ENCODE data around the gene GALNT14.
A peak's percentile ranks its signal among the peaks of the same experiment; 100 is the strongest.

GALNT14 gene

DNA sequence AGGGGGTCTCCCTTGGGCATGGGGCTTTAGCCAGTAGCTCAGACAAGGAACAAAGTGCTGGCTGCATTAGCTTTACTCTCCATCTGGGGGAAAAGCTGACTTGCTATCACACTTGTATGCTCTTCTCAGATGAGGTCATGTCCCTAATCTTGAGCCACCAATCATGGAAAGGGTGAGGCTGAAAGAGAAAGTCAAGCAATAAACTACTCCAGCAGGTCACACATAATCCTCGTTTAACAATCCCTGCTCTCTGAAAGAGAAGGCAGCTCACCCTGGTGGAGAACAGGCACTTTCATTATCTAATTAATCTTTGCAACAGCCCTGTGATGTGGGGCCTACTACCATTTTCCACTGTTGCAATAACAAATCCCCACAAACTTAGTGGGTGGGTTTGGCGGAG lies 201.3 kb downstream of the GALNT14 start:
- H3K36me3 Mint-ChIP-seq (ENCODE audit: low read depth), result no peaks in the 10 kb centered on the region
- ATAC-seq (no peak), DNase-seq (no peak)
- H3K27ac Mint-ChIP-seq, result no peak overlapping the region
- H3K9me3 Mint-ChIP-seq, result no peaks in the 10 kb centered on the region
- H3K4me3 Mint-ChIP-seq, result no peak overlapping the region
- H3K4me1 Mint-ChIP-seq, result peaks cover 17% of the 10 kb centered on the region
- H3K27me3 Mint-ChIP-seq, result no peaks in the 10 kb centered on the region

- H3K4me3 Mint-ChIP-seq, result no peak overlapping the region
- peaks cover 17% of the 10 kb centered on the region for H3K4me1 Mint-ChIP-seq
- no peaks in the 10 kb centered on the region for H3K9me3 Mint-ChIP-seq
- DNase-seq (no peak), ATAC-seq (no peak)
- no peaks in the 10 kb centered on the region for H3K36me3 Mint-ChIP-seq (ENCODE audit: low read depth)
- H3K27ac Mint-ChIP-seq, result no peak overlapping the region
- H3K27me3 Mint-ChIP-seq, result no peaks in the 10 kb centered on the region
These were observed 202.4 kb downstream of the GALNT14 start for GRCh38 chr2:30935795-30936194.

DNA sequence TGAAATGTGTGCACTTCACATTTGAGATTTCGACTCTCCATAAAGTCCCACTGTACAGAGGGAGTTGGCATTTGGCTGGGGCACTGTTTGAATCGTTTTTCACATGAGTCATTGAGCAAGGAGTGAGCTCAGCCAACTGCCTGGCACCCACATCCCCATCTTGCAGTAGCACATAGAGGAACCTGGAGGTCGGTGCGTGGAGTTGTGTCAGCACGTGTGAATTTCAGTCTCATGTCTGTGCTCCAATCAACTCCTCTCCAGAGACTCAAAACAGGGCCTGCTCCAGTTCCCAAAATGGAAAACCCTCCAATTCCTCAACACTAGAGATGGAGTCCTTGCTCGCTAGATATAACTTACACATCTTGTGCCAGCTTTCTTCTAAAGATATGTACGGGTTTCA lies 204.2 kb downstream of the GALNT14 start:
- Mint-ChIP-seq H3K4me1 (peaks cover 17% of the 10 kb centered on the region), H3K27me3 (no peaks in the 10 kb centered on the region), H3K4me3 (no peak overlapping the region), H3K36me3 (ENCODE audit: low read depth) (no peaks in the 10 kb centered on the region), H3K27ac (no peak overlapping the region), H3K9me3 (no peaks in the 10 kb centered on the region)
- DNase-seq (no peak), ATAC-seq (no peak)

DNA sequence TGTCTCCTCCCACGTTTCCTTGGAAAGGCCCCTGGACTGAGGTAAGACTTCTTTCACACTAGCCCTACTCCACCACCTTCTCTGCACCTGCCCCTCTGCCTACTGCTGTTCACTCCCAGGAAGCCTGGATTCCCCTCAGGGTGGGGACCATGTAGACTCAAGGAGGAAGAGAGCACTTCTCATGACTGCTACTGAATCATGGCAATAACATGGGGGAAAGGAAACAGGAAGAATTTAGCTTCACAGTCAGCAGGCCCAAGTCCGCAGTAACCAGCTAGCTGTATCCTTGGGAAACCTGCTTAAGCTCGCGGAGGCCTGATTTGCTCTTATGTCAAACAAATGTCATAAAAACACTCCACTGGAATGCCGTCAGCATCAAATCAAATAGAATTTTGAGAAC lies 204.7 kb downstream of the GALNT14 start:
- H3K4me3 Mint-ChIP-seq, result no peak overlapping the region
- H3K4me1 Mint-ChIP-seq, result peaks cover 17% of the 10 kb centered on the region
- H3K9me3 Mint-ChIP-seq, result no peaks in the 10 kb centered on the region
- no peak for ATAC-seq
- no peaks in the 10 kb centered on the region for H3K27me3 Mint-ChIP-seq
- no peak for DNase-seq
- H3K27ac Mint-ChIP-seq, result peak overlapping the region; percentile 26
- H3K36me3 Mint-ChIP-seq (ENCODE audit: low read depth), result no peaks in the 10 kb centered on the region

- ATAC-seq, result peak; percentile 90
- Mint-ChIP-seq H3K27ac (peak overlapping the region; percentile 26), H3K4me3 (no peak overlapping the region), H3K9me3 (no peaks in the 10 kb centered on the region), H3K27me3 (no peaks in the 10 kb centered on the region), H3K4me1 (peaks cover 17% of the 10 kb centered on the region), H3K36me3 (ENCODE audit: low read depth) (no peaks in the 10 kb centered on the region)
- peak; percentile 20 for DNase-seq
These were observed 205.4 kb downstream of the GALNT14 start for GRCh38 chr2:30932870-30933269.

DNA sequence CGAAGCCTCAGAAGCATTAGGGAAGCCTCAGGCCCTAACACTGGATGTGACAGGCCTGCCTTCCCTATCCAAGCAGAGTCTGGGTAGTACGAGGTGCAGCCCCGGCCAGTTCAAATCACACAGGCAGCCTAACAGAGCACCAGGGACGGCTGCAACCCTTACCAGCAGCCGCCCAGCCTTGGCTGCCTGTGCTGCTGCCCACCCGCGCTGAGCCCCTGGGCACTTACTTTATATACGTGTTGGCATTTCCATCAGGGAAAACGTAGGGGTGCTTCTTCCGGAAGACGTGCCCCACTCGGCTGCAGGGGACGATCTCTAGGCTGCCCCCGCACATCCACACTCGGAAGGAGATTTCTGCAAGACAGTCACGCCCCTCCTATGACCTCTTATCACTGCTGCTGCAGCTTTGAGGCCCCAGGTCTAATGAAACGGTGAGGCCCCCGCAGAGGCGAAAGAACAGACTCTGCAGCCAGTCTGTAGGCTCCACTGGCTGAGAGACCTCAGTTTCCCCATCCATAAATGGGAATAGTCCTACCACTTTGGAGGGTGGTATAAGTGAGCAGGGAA lies 206.3 kb downstream of the GALNT14 start:
- H3K27ac Mint-ChIP-seq, result no peak overlapping the region
- ATAC-seq, result no peak
- H3K36me3 Mint-ChIP-seq (ENCODE audit: low read depth), result no peaks in the 10 kb centered on the region
- no peak overlapping the region for H3K4me3 Mint-ChIP-seq
- peaks cover 17% of the 10 kb centered on the region for H3K4me1 Mint-ChIP-seq
- H3K9me3 Mint-ChIP-seq, result no peaks in the 10 kb centered on the region
- DNase-seq, result no peak
- no peaks in the 10 kb centered on the region for H3K27me3 Mint-ChIP-seq

DNA sequence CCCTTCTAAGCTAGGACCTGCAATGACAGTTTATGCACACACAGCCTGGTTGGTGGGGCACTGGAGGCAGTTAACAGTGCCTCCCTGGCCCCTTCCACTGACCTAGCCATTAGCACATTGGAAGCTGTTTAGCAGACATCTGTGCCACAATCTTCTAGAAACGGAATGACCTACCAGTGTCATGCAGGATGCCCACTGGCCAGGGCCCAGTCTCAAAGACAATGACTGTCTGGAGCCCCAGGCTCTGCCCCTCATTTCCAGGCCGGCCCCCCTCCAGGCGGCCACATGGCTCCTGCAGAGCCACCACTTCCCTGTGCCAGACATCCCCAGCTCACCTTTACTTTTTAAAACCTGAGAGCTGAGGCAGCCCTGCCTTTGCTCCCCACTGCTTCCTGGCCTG lies 207.5 kb downstream of the GALNT14 start:
- Mint-ChIP-seq H3K27me3 (no peaks in the 10 kb centered on the region), H3K4me3 (no peak overlapping the region), H3K4me1 (peaks cover 17% of the 10 kb centered on the region), H3K9me3 (no peaks in the 10 kb centered on the region), H3K36me3 (ENCODE audit: low read depth) (no peaks in the 10 kb centered on the region), H3K27ac (no peak overlapping the region)
- no peak for ATAC-seq
- DNase-seq, result no peak

DNA sequence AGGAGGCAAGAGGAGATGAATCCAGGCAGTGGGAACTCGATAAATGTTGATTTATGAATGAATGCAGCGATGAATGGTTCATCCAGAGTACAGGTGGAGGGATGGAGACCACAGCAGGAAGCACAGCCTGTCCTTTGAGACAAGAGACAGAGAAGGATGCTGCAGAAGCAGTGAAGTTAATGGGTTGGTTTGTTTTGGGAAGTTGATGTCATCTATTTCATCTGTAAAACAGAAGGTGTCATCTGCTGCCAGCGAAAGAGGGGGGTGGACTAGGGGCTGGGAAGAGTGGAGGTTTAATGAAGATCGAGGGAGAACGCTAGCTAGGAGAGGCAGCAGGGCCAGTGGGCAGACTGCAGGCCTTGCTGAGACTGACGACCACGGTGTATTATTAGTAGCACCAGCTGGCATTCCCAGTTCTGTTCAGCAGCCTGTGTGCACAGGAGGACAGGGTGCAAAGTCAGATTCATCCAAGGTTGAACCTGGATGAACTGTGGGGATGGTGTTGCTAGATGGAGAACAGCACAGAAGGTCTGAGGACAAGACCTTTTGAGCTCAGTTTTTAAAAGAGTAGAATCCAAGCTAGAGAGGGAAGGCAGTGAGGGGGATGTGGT lies 210.7 kb downstream of the GALNT14 start:
- Mint-ChIP-seq H3K27ac (no peak overlapping the region), H3K27me3 (no peaks in the 10 kb centered on the region), H3K4me1 (peaks cover 4% of the 10 kb centered on the region), H3K9me3 (no peaks in the 10 kb centered on the region), H3K36me3 (ENCODE audit: low read depth) (no peaks in the 10 kb centered on the region), H3K4me3 (no peak overlapping the region)
- ATAC-seq (no peak), DNase-seq (no peak)

DNA sequence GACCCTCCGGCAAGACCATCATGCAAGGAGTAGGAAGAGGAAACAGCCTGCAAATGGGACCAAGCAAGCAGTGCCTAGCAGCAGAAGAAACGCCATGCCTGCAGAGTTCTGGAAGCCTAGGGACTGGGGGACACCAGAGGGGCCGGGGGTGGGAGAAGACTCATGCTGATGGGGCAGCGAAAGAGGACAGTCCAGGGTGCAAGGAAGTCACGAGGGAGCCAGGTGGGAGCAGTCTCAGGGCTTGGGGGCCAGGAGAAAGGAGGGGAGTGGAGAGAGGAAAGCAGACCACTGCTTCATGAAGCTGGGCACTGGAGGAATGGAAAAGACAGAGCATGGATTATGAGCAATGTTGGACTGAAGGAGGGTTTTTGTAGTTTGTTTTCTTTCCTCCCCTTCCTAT lies 211.6 kb downstream of the GALNT14 start:
- H3K4me3 Mint-ChIP-seq, result no peak overlapping the region
- no peaks in the 10 kb centered on the region for H3K36me3 Mint-ChIP-seq (ENCODE audit: low read depth)
- H3K27me3 Mint-ChIP-seq, result no peaks in the 10 kb centered on the region
- DNase-seq (no peak), ATAC-seq (no peak)
- no peaks in the 10 kb centered on the region for H3K9me3 Mint-ChIP-seq
- no peaks in the 10 kb centered on the region for H3K4me1 Mint-ChIP-seq
- no peak overlapping the region for H3K27ac Mint-ChIP-seq

DNA sequence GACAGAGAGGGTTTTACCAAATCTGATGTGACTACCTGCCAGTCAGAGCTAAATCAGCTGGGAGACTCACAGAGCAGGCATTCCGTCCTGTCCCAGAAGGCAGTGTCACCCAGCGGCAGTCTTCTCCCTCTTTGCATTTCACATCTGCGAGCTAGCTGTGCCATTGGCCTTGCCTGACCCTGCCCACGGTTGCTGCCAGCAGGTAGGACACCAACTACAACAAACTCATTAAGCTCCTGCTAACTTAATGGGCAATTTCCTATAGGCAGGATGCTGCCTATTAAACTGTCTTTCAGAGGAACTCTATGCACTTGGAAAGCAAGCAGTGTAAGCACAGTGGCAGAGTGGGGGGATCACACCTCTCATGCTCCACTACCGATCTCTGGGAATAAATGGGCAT lies 214.6 kb downstream of the GALNT14 start:
- Mint-ChIP-seq H3K4me3 (no peak overlapping the region), H3K36me3 (ENCODE audit: low read depth) (no peaks in the 10 kb centered on the region)

GRCh38 chr2:30920511-30920910 lies 217.7 kb downstream of the GALNT14 start:
- DNase-seq (no peak), ATAC-seq (no peak)
- no peak overlapping the region for H3K4me3 Mint-ChIP-seq
- H3K4me1 Mint-ChIP-seq, result no peaks in the 10 kb centered on the region
- no peaks in the 10 kb centered on the region for H3K36me3 Mint-ChIP-seq (ENCODE audit: low read depth)
- no peaks in the 10 kb centered on the region for H3K27me3 Mint-ChIP-seq
- H3K9me3 Mint-ChIP-seq, result no peaks in the 10 kb centered on the region
- H3K27ac Mint-ChIP-seq, result no peak overlapping the region

More for the DNA sequence above, 214.6 kb downstream of the GALNT14 start:
- Mint-ChIP-seq H3K27me3 (no peaks in the 10 kb centered on the region), H3K27ac (no peak overlapping the region), H3K9me3 (no peaks in the 10 kb centered on the region), H3K4me1 (no peaks in the 10 kb centered on the region)
- DNase-seq, result no peak
- no peak for ATAC-seq

DNA sequence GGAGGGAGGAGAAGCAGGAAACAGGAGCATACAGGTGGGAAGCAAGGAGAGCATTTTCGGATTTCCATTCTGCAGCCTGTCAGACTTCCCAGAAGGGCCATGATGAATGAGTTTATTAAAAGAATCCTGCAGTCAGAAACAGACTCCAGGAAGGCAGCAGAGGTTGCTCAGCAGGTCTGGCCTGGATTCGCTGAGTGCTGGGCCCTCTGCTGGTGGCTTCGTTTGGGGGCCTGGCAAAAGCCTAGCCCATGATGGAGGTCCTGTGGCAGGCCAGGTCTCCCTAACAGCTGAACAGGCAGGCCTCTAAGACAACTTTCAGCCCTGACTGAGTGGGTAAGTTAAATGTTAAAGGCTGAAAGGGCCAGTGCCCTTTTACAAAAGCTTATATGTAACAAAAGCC lies 222.8 kb downstream of the GALNT14 start:
- Mint-ChIP-seq H3K27ac (no peak overlapping the region), H3K27me3 (no peaks in the 10 kb centered on the region), H3K4me1 (no peaks in the 10 kb centered on the region), H3K36me3 (ENCODE audit: low read depth) (no peaks in the 10 kb centered on the region), H3K9me3 (no peaks in the 10 kb centered on the region), H3K4me3 (no peak overlapping the region)
- DNase-seq (peak; percentile 9), ATAC-seq (no peak)

DNA sequence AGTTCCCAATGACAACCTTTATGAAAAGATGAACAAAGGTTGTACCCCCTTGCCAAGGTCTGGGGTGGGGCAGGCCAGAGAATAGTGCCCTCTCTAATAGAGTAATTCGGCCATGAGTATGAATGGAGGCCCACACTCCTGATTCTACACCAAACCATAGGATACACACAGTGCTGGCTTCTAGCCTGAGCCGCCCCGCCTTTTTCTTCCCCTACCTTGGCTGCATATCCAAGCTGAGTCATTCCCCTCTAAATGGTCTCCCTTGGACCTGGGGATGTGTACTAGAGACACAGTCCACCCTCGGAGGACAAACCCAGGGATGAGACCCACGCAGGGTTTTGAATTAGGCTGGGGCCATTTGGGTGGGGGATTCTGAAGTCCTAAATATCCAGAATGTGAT lies 223.8 kb downstream of the GALNT14 start:
- Mint-ChIP-seq H3K4me1 (no peaks in the 10 kb centered on the region), H3K27ac (no peak overlapping the region), H3K4me3 (no peak overlapping the region), H3K9me3 (no peaks in the 10 kb centered on the region), H3K27me3 (peaks cover 1% of the 10 kb centered on the region), H3K36me3 (ENCODE audit: low read depth) (no peaks in the 10 kb centered on the region)
- ATAC-seq, result no peak
- DNase-seq, result no peak

DNA sequence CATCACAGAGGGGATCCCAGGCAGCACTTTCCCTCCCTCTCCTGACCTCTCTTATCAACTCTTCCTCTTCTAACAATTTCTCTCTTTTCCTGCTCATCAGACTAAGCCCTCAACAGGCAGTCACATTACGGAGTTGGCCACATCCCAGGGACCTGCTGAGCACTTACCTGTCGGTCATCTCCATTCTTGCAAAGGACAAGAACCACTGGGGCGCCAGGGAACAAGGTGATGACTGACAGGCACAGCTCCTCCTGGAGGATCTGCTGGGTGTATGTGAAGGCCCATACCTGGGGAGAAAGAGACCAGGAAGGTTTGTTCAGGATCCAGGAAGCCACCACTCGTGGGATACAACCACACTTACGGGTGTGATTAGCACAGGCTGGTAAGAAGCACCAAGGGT lies 226.2 kb downstream of the GALNT14 start:
- H3K4me1 Mint-ChIP-seq, result no peaks in the 10 kb centered on the region
- no peak for ATAC-seq
- DNase-seq, result no peak
- no peak overlapping the region for H3K27ac Mint-ChIP-seq
- H3K9me3 Mint-ChIP-seq, result no peaks in the 10 kb centered on the region
- H3K27me3 Mint-ChIP-seq, result peaks cover 1% of the 10 kb centered on the region
- no peak overlapping the region for H3K4me3 Mint-ChIP-seq
- no peaks in the 10 kb centered on the region for H3K36me3 Mint-ChIP-seq (ENCODE audit: low read depth)

GRCh38 chr2:30911327-30911726 lies 226.9 kb downstream of the GALNT14 start:
- no peak overlapping the region for H3K27ac Mint-ChIP-seq
- H3K27me3 Mint-ChIP-seq, result peaks cover 1% of the 10 kb centered on the region
- ATAC-seq, result no peak
- H3K9me3 Mint-ChIP-seq, result no peaks in the 10 kb centered on the region
- H3K4me3 Mint-ChIP-seq, result no peak overlapping the region
- no peaks in the 10 kb centered on the region for H3K4me1 Mint-ChIP-seq
- no peaks in the 10 kb centered on the region for H3K36me3 Mint-ChIP-seq (ENCODE audit: low read depth)
- no peak for DNase-seq

- H3K36me3 Mint-ChIP-seq (ENCODE audit: low read depth), result no peaks in the 10 kb centered on the region
- H3K27me3 Mint-ChIP-seq, result peaks cover 1% of the 10 kb centered on the region
- no peak for ATAC-seq
- H3K27ac Mint-ChIP-seq, result no peak overlapping the region
- no peak overlapping the region for H3K4me3 Mint-ChIP-seq
- H3K9me3 Mint-ChIP-seq, result no peaks in the 10 kb centered on the region
- no peak for DNase-seq
- H3K4me1 Mint-ChIP-seq, result no peaks in the 10 kb centered on the region
These were observed 227.6 kb downstream of the GALNT14 start for GRCh38 chr2:30910686-30911085.
